GM10266 (cell line): ENCODE data around the gene NEU2.

Experiments used
- DNase-seq: peaks from one replicate; pipeline ENCODE4 v3.0.0; 2012; ENCODE audit errors: extremely low spot score
- TF ChIP-seq, protein P1 (sequence below): IDR thresholded peaks from 2 replicates; pipeline ENCODE4 v1.5.1; 2012; ENCODE audit warnings: mild to moderate bottlenecking, low read depth; ENCODE audit not compliant: control insufficient read depth, insufficient read depth; ENCODE audit errors: missing control alignments

The NEU2 gene

DNA sequence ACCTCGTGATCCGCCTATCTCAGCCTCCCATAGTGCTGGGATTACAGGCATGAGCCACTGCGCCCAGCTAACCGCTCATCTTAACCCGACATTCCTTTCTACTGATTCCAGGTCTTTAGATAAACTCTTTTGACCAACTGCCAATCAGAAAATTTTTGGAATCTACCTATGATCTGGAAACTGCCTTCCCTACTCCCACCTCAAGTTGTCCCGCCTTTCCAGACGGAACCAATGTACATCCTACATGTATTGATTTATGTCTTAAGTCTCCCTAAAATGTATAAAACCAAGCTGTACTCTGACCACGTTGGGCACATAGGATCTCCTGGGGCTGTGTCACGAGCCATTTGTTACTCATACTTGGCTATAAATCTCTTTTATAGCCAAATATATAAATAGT is 3.2 kb upstream of the NEU2 start:
- TF ChIP-seq, protein P1, sequence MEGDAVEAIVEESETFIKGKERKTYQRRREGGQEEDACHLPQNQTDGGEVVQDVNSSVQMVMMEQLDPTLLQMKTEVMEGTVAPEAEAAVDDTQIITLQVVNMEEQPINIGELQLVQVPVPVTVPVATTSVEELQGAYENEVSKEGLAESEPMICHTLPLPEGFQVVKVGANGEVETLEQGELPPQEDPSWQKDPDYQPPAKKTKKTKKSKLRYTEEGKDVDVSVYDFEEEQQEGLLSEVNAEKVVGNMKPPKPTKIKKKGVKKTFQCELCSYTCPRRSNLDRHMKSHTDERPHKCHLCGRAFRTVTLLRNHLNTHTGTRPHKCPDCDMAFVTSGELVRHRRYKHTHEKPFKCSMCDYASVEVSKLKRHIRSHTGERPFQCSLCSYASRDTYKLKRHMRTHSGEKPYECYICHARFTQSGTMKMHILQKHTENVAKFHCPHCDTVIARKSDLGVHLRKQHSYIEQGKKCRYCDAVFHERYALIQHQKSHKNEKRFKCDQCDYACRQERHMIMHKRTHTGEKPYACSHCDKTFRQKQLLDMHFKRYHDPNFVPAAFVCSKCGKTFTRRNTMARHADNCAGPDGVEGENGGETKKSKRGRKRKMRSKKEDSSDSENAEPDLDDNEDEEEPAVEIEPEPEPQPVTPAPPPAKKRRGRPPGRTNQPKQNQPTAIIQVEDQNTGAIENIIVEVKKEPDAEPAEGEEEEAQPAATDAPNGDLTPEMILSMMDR = no peak
- DNase-seq = no peak

- TF ChIP-seq, protein P1 = no peak
Measured at GRCh38 chr2:233031556-233032500, 644 bp upstream of the NEU2 start.

DNA sequence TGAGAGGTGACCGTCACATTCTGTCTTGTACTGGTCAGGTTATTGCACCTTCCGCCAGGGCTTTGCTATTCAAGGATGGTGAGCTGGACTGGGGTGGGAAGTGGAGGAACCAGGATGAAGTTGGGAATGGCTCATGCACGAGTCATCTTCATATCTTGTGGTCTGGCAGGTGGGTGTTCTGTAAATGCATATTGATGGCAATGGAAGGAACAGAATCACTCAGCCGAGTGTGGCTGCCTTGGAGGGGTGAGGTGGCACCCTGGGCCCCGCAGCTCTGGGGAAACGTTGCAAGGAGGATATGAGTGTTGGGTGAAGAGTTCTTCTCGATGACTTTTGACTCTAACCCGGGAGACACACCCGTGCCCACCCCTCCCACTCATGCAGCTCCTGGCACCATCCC is 1.2 kb downstream of the NEU2 start:
- no peak for DNase-seq
- TF ChIP-seq, protein P1 = no peak

More at GRCh38 chr2:233031556-233032500, 644 bp upstream of the NEU2 start:
- no peak for DNase-seq

GRCh38 chr2:233034091-233034882 is 1.8 kb downstream of the NEU2 start:
- no peak for DNase-seq
- TF ChIP-seq, protein P1 = no peak

GRCh38 chr2:233035426-233036161 is 3.1 kb downstream of the NEU2 start:
- TF ChIP-seq, protein P1 = no peak
- no peak for DNase-seq

DNA sequence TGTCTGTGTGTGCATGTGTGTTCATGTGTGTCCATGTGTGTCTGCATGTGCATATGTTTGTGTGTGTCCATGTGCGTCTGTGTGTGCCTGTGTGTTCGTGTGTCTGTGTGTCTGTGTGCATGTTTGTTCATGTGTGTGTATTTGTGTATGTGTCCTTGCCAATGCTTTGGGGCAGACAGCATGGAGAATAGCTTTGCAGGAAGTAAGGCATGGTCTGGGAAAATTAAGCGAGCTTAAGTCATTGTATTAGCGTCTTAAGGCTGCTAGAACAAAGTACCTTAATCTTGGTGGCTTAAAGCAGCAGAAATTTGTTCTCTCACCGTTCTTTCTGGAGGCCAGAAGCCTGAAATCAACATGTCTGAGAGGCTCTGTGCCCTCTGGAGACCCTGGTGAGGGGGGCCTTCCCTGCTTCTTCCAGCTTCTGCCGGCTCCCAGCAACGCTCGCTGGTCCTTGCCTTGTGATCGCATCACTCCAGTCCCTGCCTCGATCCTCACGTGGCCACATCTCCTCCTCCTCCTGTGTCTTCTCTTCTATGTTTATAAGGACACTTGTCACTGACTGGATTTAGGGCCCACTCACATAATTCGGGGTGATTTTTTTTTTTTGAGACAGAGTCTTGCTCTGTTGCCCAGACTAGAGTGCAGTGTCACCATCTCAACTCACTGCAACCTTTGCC is 3.8 kb downstream of the NEU2 start:
- DNase-seq = no peak
- TF ChIP-seq, protein P1 = no peak
